Neural progenitor cell (in vitro differentiated cells): ENCODE measurements around the gene TCF4. TPM values are rescaled to one million over a fixed set of nuclear protein-coding genes. Genes with fewer than 3 reads are reported as not detected.

ENCODE experiments used
- DNase-seq: peaks from one replicate; pipeline ENCODE4 v3.0.0-alpha.2; 2016; ENCODE audit warnings: low spot score
- H2AFZ ChIP-seq: fragments of 200-600 bp; sonication (generic); replicated peaks from 2 replicates; pipeline ENCODE4 v1.6.1; 2016; ENCODE audit warnings: antibody characterized with exemption
- H3F3A ChIP-seq: fragments of 200-600 bp; sonication (generic); 2 replicates; pipeline ENCODE4 v1.6.1; 2016; ENCODE audit warnings: antibody characterized with exemption, low read depth
- H3K27ac ChIP-seq: fragments of 200-600 bp; sonication (generic); 2 replicates; pipeline ENCODE4 v1.5.1; 2016; ENCODE audit warnings: mild to moderate bottlenecking
- H3K27me3 ChIP-seq: fragments of 200-600 bp; sonication (generic); 2 replicates; pipeline ENCODE4 v1.6.1; 2016; ENCODE audit warnings: mild to moderate bottlenecking, moderate library complexity
- H3K36me3 ChIP-seq: fragments of 200-600 bp; sonication (generic); 2 replicates; pipeline ENCODE4 v1.5.1; 2016
- H3K4me1 ChIP-seq: fragments of 200-600 bp; sonication (generic); 2 replicates; pipeline ENCODE4 v1.6.1; 2016; ENCODE audit warnings: mixed run types
- H3K4me2 ChIP-seq: fragments of 200-600 bp; sonication (generic); 2 replicates; pipeline ENCODE4 v1.6.1; 2016
- H3K4me3 ChIP-seq: fragments of 200-600 bp; sonication (generic); 2 replicates; pipeline ENCODE4 v1.5.1; 2016
- H3K79me2 ChIP-seq: fragments of 200-600 bp; sonication (generic); 2 replicates; pipeline ENCODE4 v1.6.1; 2016; ENCODE audit warnings: low read depth
- H3K9ac ChIP-seq: fragments of 200-600 bp; sonication (generic); 2 replicates; pipeline ENCODE4 v1.6.1; 2016
- H3K9me3 ChIP-seq: fragments of 200-600 bp; sonication (generic); 2 replicates; pipeline ENCODE4 v1.5.1; 2016; ENCODE audit warnings: low read depth
- H4K20me1 ChIP-seq: fragments of 200-600 bp; sonication (generic); 2 replicates; pipeline ENCODE4 v1.6.1; 2016; ENCODE audit warnings: low read depth
- H3K27ac Mint-ChIP-seq: 3 replicates; pipeline ENCODE4 v1.8.0; 2021; ENCODE audit warnings: mixed read lengths
- H3K27me3 Mint-ChIP-seq: 2 replicates; pipeline ENCODE4 v1.8.0; 2022; ENCODE audit warnings: low read depth, mild to moderate bottlenecking, inconsistent platforms, moderate library complexity, mixed read lengths; ENCODE audit not compliant: insufficient read depth
- H3K36me3 Mint-ChIP-seq: 3 replicates; pipeline ENCODE4 v1.8.0; 2021; ENCODE audit warnings: mixed read lengths
- H3K4me1 Mint-ChIP-seq: 3 replicates; pipeline ENCODE4 v1.8.0; 2021; ENCODE audit warnings: mixed read lengths
- H3K4me3 Mint-ChIP-seq: 3 replicates; pipeline ENCODE4 v1.8.0; 2021; ENCODE audit warnings: mild to moderate bottlenecking, moderate library complexity, mixed read lengths
- H3K9me3 Mint-ChIP-seq: 3 replicates; pipeline ENCODE4 v1.8.0; 2020; ENCODE audit warnings: mixed read lengths
- EZH2 ChIP-seq: fragments of 200-600 bp; sonication (generic); IDR thresholded peaks from 2 replicates; pipeline ENCODE4 v1.6.1; 2017; ENCODE audit warnings: antibody characterized with exemption, mild to moderate bottlenecking, moderate library complexity
- EZH2phosphoT487 ChIP-seq: fragments of 200-600 bp; sonication (generic); IDR thresholded peaks from 2 replicates; pipeline ENCODE4 v1.6.1; 2017; ENCODE audit warnings: antibody characterized with exemption
- total RNA-seq: library from RNA; depleted of rRNA; stranded (reverse); fragments of >200 nt; gene quantifications from 2 replicates; pipeline ENCODE4 v1.2.3, GENCODE V29; 2015; ENCODE audit warnings: low replicate concordance
- TF ChIP-seq, protein P1 (sequence below): fragments of 200-600 bp; sonication (generic); IDR thresholded peaks from 2 replicates; pipeline ENCODE4 v1.5.1; 2017; ENCODE audit warnings: antibody characterized with exemption, mild to moderate bottlenecking

TCF4 gene
- total RNA-seq, 1 donor from 2014 or later = 161 TPM

DNA sequence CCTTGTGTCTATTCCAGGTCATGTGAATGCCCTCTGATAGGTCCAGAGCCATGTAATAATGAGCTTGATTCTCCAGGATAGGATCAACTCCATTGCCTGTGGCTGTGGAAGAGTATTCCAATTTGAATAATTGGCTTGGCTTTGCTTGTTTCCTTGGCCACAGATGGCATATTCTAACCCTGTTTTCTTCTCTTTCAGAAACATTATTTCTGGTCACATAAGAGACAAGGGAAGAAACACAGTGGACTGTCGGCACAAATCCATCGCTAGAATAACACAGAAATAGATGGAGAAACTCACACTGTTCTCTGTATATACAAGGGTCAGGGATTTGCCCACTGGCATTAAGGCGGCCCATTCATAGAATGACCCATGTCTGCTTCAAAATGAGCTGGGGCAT, 350.3 kb downstream of the TCF4 start:
- Histone ChIP-seq H3K4me2 (no peak overlapping the region), H3K36me3 (peaks cover 12% of the 10 kb centered on the region), H3K9me3 (no peaks in the 10 kb centered on the region), H3K4me3 (no peak overlapping the region), H3K9ac (no peak overlapping the region), H4K20me1 (peaks cover 5% of the 10 kb centered on the region), H3F3A (peaks cover 7% of the 10 kb centered on the region), H2AFZ (no peak overlapping the region), H3K27ac (no peak overlapping the region), H3K79me2 (no peaks in the 10 kb centered on the region), H3K27me3 (no peaks in the 10 kb centered on the region), H3K4me1 (no peaks in the 10 kb centered on the region)
- no peak overlapping the region for H3K4me3 Mint-ChIP-seq
- H3K36me3 Mint-ChIP-seq = peaks cover 9% of the 10 kb centered on the region
- no peaks in the 10 kb centered on the region for H3K27me3 Mint-ChIP-seq
- H3K4me1 Mint-ChIP-seq = peaks cover 3% of the 10 kb centered on the region
- no peak for DNase-seq
- H3K9me3 Mint-ChIP-seq = no peaks in the 10 kb centered on the region
- no peak for TF ChIP-seq EZH2
- TF ChIP-seq, protein P1, sequence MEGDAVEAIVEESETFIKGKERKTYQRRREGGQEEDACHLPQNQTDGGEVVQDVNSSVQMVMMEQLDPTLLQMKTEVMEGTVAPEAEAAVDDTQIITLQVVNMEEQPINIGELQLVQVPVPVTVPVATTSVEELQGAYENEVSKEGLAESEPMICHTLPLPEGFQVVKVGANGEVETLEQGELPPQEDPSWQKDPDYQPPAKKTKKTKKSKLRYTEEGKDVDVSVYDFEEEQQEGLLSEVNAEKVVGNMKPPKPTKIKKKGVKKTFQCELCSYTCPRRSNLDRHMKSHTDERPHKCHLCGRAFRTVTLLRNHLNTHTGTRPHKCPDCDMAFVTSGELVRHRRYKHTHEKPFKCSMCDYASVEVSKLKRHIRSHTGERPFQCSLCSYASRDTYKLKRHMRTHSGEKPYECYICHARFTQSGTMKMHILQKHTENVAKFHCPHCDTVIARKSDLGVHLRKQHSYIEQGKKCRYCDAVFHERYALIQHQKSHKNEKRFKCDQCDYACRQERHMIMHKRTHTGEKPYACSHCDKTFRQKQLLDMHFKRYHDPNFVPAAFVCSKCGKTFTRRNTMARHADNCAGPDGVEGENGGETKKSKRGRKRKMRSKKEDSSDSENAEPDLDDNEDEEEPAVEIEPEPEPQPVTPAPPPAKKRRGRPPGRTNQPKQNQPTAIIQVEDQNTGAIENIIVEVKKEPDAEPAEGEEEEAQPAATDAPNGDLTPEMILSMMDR = no peak
- no peak for TF ChIP-seq EZH2phosphoT487
- no peak overlapping the region for H3K27ac Mint-ChIP-seq

DNA sequence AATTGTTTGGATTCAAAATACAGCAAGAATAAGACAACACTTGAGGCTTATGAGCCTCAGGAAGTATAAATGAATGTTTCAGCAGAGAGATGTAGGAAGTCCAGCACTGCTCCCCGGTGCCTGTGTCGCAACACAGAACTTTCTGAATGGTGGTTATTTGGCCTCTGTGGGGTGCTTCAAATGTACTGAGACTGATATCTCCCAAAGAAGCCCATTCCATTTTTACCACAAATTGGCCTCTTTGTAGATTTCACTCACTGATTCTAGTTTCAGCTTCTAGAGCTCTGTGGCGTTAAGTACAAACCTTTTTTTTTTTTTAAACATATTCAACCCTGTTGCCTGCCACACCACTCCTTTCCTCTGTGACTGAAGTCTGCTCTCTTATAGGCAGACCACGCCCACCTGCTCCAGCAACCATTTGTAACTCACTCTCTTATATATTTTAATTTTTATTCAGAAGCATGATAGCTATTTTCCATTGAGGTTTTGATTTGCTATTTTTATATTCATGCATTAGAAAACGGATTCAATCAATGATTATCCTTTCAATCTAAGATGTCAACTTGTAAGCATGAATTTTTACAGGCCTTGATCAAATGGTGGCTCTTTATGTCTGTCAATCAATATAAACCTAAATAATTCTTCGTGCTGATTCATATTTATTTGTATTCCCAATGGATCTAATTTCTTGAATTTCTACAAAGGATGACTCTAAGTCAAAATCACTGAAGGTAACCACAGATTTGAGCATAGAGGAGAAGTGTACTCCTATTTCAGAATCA, 351.7 kb downstream of the TCF4 start:
- Histone ChIP-seq H3K27ac (no peak overlapping the region), H3K9me3 (no peaks in the 10 kb centered on the region), H3K4me3 (no peak overlapping the region), H4K20me1 (peaks cover 5% of the 10 kb centered on the region), H3F3A (peaks cover 7% of the 10 kb centered on the region), H3K4me1 (no peaks in the 10 kb centered on the region), H3K36me3 (peaks cover 19% of the 10 kb centered on the region), H3K9ac (no peak overlapping the region), H3K79me2 (no peaks in the 10 kb centered on the region), H3K4me2 (no peak overlapping the region), H3K27me3 (no peaks in the 10 kb centered on the region), H2AFZ (no peak overlapping the region)
- H3K27ac Mint-ChIP-seq = no peak overlapping the region
- no peak overlapping the region for H3K4me3 Mint-ChIP-seq
- no peaks in the 10 kb centered on the region for H3K27me3 Mint-ChIP-seq
- no peak for TF ChIP-seq EZH2phosphoT487
- TF ChIP-seq, protein P1 = no peak
- TF ChIP-seq EZH2 = no peak
- H3K4me1 Mint-ChIP-seq = peaks cover 3% of the 10 kb centered on the region
- no peak for DNase-seq
- H3K36me3 Mint-ChIP-seq = peaks cover 15% of the 10 kb centered on the region
- no peaks in the 10 kb centered on the region for H3K9me3 Mint-ChIP-seq

DNA sequence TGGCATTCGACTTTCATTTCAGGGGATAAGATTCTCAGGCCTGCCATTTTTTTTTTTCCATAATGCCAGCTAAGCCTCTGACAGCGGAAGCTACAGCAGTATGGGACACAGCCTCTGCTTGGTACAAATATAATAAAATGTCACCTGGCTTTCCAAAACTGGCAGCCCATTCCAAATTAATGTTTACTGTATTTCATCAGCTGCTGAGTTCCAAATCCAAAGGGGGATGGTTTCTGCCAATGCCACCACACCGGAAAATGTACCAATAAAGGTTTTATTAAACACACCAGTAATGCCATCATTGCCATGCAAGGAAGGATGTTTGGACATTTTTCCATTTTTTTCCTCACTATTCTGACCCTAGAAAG, 352.9 kb downstream of the TCF4 start:
- Histone ChIP-seq H3K36me3 (peaks cover 19% of the 10 kb centered on the region), H4K20me1 (peaks cover 5% of the 10 kb centered on the region), H3F3A (peaks cover 7% of the 10 kb centered on the region), H3K4me2 (no peak overlapping the region), H3K9me3 (no peaks in the 10 kb centered on the region), H3K4me1 (no peaks in the 10 kb centered on the region), H3K79me2 (no peaks in the 10 kb centered on the region), H3K27ac (no peak overlapping the region), H3K9ac (no peak overlapping the region), H2AFZ (no peak overlapping the region), H3K4me3 (no peak overlapping the region), H3K27me3 (no peaks in the 10 kb centered on the region)
- peaks cover 24% of the 10 kb centered on the region for H3K36me3 Mint-ChIP-seq
- no peaks in the 10 kb centered on the region for H3K27me3 Mint-ChIP-seq
- peaks cover 3% of the 10 kb centered on the region for H3K4me1 Mint-ChIP-seq
- no peak for TF ChIP-seq EZH2
- no peak for TF ChIP-seq EZH2phosphoT487
- TF ChIP-seq, protein P1 = no peak
- no peak overlapping the region for H3K4me3 Mint-ChIP-seq
- no peaks in the 10 kb centered on the region for H3K9me3 Mint-ChIP-seq
- no peak for DNase-seq
- no peak overlapping the region for H3K27ac Mint-ChIP-seq
